Fibroblast of the aortic adventitia (primary cell): ENCODE data around the gene GALNT2. TPM values are rescaled to one million over a fixed set of nuclear protein-coding genes. Genes with fewer than 3 reads are reported as not detected.

Experiments
- DNase-seq: peaks from one replicate; pipeline ENCODE4 v3.0.0-alpha.2; 2010; ENCODE audit warnings: low read depth
- H3K4me3 ChIP-seq: 2 replicates; pipeline ENCODE4 v1.5.1; 2011; ENCODE audit warnings: low read depth, mild to moderate bottlenecking, control low read depth, low read length, moderate library complexity
- total RNA-seq: library from RNA; depleted of rRNA; stranded (reverse); fragments of >200 nt; gene quantifications from 2 replicates; pipeline ENCODE4 v1.2.3, GENCODE V29; 2012; ENCODE audit warnings: low replicate concordance
- TF ChIP-seq, protein P1 (sequence below): IDR thresholded peaks from 2 replicates; pipeline ENCODE4 v1.5.1; 2011; ENCODE audit warnings: mild to moderate bottlenecking, low read length, control low read depth, inconsistent platforms; ENCODE audit not compliant: insufficient read depth

GALNT2 gene
- total RNA-seq, 1 donor = 68.1 TPM

- TF ChIP-seq, protein P1, sequence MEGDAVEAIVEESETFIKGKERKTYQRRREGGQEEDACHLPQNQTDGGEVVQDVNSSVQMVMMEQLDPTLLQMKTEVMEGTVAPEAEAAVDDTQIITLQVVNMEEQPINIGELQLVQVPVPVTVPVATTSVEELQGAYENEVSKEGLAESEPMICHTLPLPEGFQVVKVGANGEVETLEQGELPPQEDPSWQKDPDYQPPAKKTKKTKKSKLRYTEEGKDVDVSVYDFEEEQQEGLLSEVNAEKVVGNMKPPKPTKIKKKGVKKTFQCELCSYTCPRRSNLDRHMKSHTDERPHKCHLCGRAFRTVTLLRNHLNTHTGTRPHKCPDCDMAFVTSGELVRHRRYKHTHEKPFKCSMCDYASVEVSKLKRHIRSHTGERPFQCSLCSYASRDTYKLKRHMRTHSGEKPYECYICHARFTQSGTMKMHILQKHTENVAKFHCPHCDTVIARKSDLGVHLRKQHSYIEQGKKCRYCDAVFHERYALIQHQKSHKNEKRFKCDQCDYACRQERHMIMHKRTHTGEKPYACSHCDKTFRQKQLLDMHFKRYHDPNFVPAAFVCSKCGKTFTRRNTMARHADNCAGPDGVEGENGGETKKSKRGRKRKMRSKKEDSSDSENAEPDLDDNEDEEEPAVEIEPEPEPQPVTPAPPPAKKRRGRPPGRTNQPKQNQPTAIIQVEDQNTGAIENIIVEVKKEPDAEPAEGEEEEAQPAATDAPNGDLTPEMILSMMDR = no peak
- no peak for DNase-seq
- no peak overlapping the region for H3K4me3 ChIP-seq
Measured at GRCh38 chr1:230255991-230256390, 189.0 kb downstream of the GALNT2 start.

DNA sequence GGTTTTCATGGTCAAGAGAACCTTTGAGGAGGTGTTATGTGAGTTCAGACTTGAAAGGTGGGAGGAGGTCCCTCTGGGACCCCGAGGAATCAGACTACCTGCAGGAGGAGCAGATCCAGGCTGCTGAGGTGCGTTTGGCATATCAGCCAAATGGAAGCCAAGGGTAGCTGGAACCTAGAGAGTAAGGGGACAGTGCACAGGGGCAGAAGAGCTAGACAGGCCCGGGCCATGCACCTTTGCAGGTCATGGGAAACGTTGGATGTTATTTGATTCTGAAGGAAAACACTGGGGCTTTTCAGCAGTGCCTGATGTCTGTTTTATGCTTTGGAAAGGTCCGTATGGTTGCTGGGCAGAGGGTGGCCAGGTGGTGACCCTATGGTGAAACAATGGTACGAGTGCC is 189.9 kb downstream of the GALNT2 start:
- TF ChIP-seq, protein P1 = no peak
- no peak for DNase-seq
- no peak overlapping the region for H3K4me3 ChIP-seq

DNA sequence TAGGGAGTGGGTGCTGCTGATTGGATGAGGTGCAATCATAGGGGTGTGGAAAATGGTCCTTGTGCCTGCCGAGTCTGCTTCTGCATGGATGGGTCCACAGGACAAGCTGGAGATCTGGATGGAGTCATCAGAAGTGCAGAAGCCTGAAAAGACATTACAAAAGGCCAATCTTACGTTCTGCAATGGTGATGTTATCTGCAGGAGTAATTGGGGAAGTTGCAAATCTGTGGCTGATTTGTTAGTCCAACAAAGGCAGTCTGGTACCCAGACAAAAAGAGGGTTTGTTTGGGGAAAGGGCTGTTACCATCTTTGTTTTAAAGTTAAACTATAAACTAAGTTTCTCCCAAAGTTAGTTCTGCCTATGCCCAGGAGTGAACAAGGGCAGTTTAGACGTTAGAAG is 192.6 kb downstream of the GALNT2 start:
- TF ChIP-seq, protein P1 = no peak
- H3K4me3 ChIP-seq = no peak overlapping the region
- DNase-seq = no peak

- H3K4me3 ChIP-seq = no peak overlapping the region
- TF ChIP-seq, protein P1 = no peak
- no peak for DNase-seq
Measured at GRCh38 chr1:230260831-230261230, 193.8 kb downstream of the GALNT2 start.

- TF ChIP-seq, protein P1 = no peak
- no peak for DNase-seq
- H3K4me3 ChIP-seq = no peak overlapping the region
Measured at GRCh38 chr1:230261928-230262650, 195.1 kb downstream of the GALNT2 start.

DNA sequence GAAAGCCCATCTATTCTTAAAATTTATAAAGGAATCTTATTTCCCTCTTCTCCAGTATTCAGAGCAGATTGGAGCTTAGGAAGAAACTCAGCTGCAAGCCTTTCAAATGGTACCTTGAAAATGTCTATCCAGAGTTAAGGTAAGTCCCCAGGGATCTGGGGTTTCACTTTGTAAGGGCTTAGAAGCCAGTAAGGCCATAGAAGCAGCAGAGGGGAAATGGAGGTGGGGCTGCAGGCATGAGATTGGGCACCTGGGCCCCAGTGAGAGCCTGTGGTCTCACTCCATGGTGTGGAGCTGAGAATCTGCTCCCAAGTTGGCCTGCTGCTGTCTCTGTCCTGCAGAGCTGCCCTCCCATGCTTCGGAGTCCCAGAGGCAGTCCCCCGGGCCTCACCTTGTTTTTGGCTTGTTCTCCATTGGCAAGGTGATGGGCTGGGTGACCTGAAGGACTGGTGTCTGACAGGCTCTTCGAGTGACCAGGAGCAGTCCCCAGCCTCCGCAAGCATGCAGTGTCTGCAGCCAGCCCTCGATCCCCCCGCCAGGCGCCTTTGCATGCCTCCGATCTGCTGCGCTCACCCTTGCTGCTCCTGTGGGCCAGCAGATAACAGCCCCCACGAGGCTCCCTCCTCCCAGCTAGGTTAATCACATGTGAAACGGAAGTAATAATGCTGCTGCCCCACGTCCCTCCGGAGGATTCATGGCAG is 196.0 kb downstream of the GALNT2 start:
- H3K4me3 ChIP-seq = no peak overlapping the region
- TF ChIP-seq, protein P1 = no peak
- DNase-seq = no peak
